Keratinocyte (primary cell): Measurements from ENCODE around the gene EFHD2. TPM values are rescaled to one million over a fixed set of nuclear protein-coding genes. Genes with fewer than 3 reads are reported as not detected.

ENCODE experiments used
- DNase-seq: peaks from one replicate; pipeline ENCODE4 v3.0.0-alpha.2; 2011; ENCODE audit warnings: low read depth, missing footprints, low spot score
- FAIRE-seq: peaks from 2 replicates; lab custom pipeline; 2011; peaks lifted over from hg19 to GRCh38; lab: Jason Lieb, UNC
- H2AFZ ChIP-seq: 2 replicates; pipeline ENCODE4 v1.6.0; 2012; ENCODE audit warnings: low read length, control low read depth, inconsistent platforms; ENCODE audit not compliant: control insufficient read depth
- H3K27ac ChIP-seq: 2 replicates; pipeline ENCODE4 v1.5.1; 2011; ENCODE audit warnings: low read length; ENCODE audit not compliant: control insufficient read depth, insufficient read depth
- H3K27me3 ChIP-seq: 3 replicates; pipeline ENCODE4 v1.6.0; 2011; ENCODE audit warnings: low read length; ENCODE audit not compliant: control insufficient read depth, insufficient read depth; ENCODE audit errors: extremely low read depth
- H3K36me3 ChIP-seq, 2 experiments: 2 replicates in 1 of 2; 3 replicates in 1 of 2; pipeline ENCODE4 v1.5.1; 2011; ENCODE audit warnings: low read length in 2 of 2, mild to moderate bottlenecking in 1 of 2; ENCODE audit not compliant: control insufficient read depth in 2 of 2, insufficient read depth in 2 of 2; ENCODE audit errors: extremely low read depth in 1 of 2
- H3K4me1 ChIP-seq: 3 replicates; pipeline ENCODE4 v1.5.1; 2011; ENCODE audit warnings: low read length; ENCODE audit not compliant: control insufficient read depth, insufficient read depth; ENCODE audit errors: extremely low read depth
- H3K4me2 ChIP-seq: 3 replicates; pipeline ENCODE4 v1.6.0; 2011; ENCODE audit warnings: low read depth, low read length; ENCODE audit not compliant: control insufficient read depth, insufficient read depth; ENCODE audit errors: extremely low read depth
- H3K4me3 ChIP-seq, 3 experiments: fragments of 200-600 bp in 1 of 3; sonication (generic) in 1 of 3; 2 replicates in 2 of 3; 3 replicates in 1 of 3; pipeline ENCODE4 v1.5.1; 2011 to 2016; ENCODE audit warnings: low read length in 3 of 3, mild to moderate bottlenecking in 3 of 3, control low read depth in 2 of 3, inconsistent platforms in 1 of 3, low read depth in 1 of 3, mixed read lengths in 1 of 3, mixed run types in 1 of 3, moderate library complexity in 1 of 3; ENCODE audit not compliant: control insufficient read depth in 2 of 3, insufficient read depth in 2 of 3; ENCODE audit errors: extremely low read depth in 1 of 3
- H3K79me2 ChIP-seq: 2 replicates; pipeline ENCODE4 v1.6.0; 2012; ENCODE audit warnings: low read length; ENCODE audit not compliant: control insufficient read depth, insufficient read depth
- H3K9ac ChIP-seq: 3 replicates; pipeline ENCODE4 v1.6.0; 2011; ENCODE audit warnings: low read length; ENCODE audit not compliant: control insufficient read depth, insufficient read depth; ENCODE audit errors: extremely low read depth
- H3K9me1 ChIP-seq: 3 replicates; pipeline ENCODE4 v1.6.0; 2011; ENCODE audit warnings: low read length; ENCODE audit not compliant: control insufficient read depth, insufficient read depth; ENCODE audit errors: extremely low read depth
- H3K9me3 ChIP-seq: 2 replicates; pipeline ENCODE4 v1.5.1; 2012; ENCODE audit warnings: low read depth, low read length; ENCODE audit not compliant: control insufficient read depth
- H4K20me1 ChIP-seq: 3 replicates; pipeline ENCODE4 v1.6.0; 2011; ENCODE audit warnings: low read length; ENCODE audit not compliant: control insufficient read depth, insufficient read depth; ENCODE audit errors: extremely low read depth
- CTCF ChIP-seq, 3 experiments: IDR thresholded peaks in 1 of 3; conservative IDR thresholded peaks in 1 of 3; optimal IDR thresholded peaks in 1 of 3; 2 replicates in 2 of 3; 3 replicates in 1 of 3; pipeline versions ENCODE3 to v1.5.1; 2011; ENCODE audit warnings: low read length in 3 of 3, mild to moderate bottlenecking in 3 of 3, moderate library complexity in 2 of 3, control low read depth in 1 of 3, inconsistent platforms in 1 of 3; ENCODE audit not compliant: insufficient read depth in 2 of 3; ENCODE audit errors: extremely low read depth in 1 of 3
- EZH2 ChIP-seq: IDR thresholded peaks from one replicate; pipeline ENCODE4 v1.6.1; 2012; ENCODE audit warnings: inconsistent platforms, mild to moderate bottlenecking, low read length, moderate library complexity
- dilution Hi-C: fragments of 300-500 bp; cut with MboI; formaldehyde crosslinking; loops from one replicate; pipeline ENCODE4 v1.7.0; 2020; ENCODE audit warnings: low sequenced_read_pairs; ENCODE audit not compliant: extremely low pct_ligation_motif_present
- polyA plus RNA-seq, 5 experiments: library from polyadenylated mRNA; depleted of rRNA in 3 of 5; stranded (reverse) in 3 of 5; stranded (forward) in 1 of 5; unstranded in 1 of 5; fragments of >200 nt; gene quantifications; 1 replicate in 1 of 5; 2 replicates in 3 of 5; 3 replicates in 1 of 5; pipeline versions ENCODE4 v1.2.1 to v1.2.3, GENCODE V29; 2011 to 2012; ENCODE audit warnings: missing spikeins in 2 of 5, low read depth in 1 of 5, low replicate concordance in 1 of 5

The EFHD2 gene
- polyA plus RNA-seq, 1 donor (not counting 4 experiments of a cell fraction or from before 2014, with no cell fraction given), result 47.6 TPM

- no peaks in the 10 kb centered on the region for H3K9me3 ChIP-seq
- no peak for TF ChIP-seq EZH2
- TF ChIP-seq CTCF (optimal IDR thresholded peaks at IDR 0.05 in 1 of 3, IDR thresholded peaks at IDR 0.05 in 1 of 3, conservative IDR thresholded peaks at IDR 0.05 in 1 of 3; ENCODE audit: extremely low read depth in 1 of 3, insufficient read depth in 2 of 3, low read length in 3 of 3), result no peak
- H3K79me2 ChIP-seq, result no peaks in the 10 kb centered on the region
- H3K27me3 ChIP-seq, result no peaks in the 10 kb centered on the region
- H3K36me3 ChIP-seq, result no peaks in the 10 kb centered on the region
- FAIRE-seq, result no peak
- DNase-seq, result no peak
- H3K9ac ChIP-seq, result no peak overlapping the region
- no peak overlapping the region for H3K27ac ChIP-seq
- no peak overlapping the region for H3K4me2 ChIP-seq
- H3K9me1 ChIP-seq, result no peaks in the 10 kb centered on the region
- H3K4me1 ChIP-seq, result no peaks in the 10 kb centered on the region
- no peaks in the 10 kb centered on the region for H4K20me1 ChIP-seq
- dilution Hi-C loops, result no loop called here
- H2AFZ ChIP-seq, result no peak overlapping the region
- H3K4me3 ChIP-seq, result no peak overlapping the region
Measured at GRCh38 chr1:15453734-15454133, 44.0 kb downstream of the EFHD2 start.

GRCh38 chr1:15454256-15454655 lies 44.6 kb downstream of the EFHD2 start:
- Histone ChIP-seq H3K27me3 (no peaks in the 10 kb centered on the region), H3K9me1 (no peaks in the 10 kb centered on the region), H3K79me2 (no peaks in the 10 kb centered on the region), H3K4me3 (no peak overlapping the region), H4K20me1 (no peaks in the 10 kb centered on the region), H2AFZ (no peak overlapping the region), H3K27ac (no peak overlapping the region), H3K4me1 (no peaks in the 10 kb centered on the region), H3K4me2 (no peak overlapping the region), H3K9me3 (no peaks in the 10 kb centered on the region), H3K36me3 (no peaks in the 10 kb centered on the region), H3K9ac (no peak overlapping the region)
- TF ChIP-seq CTCF (optimal IDR thresholded peaks at IDR 0.05 in 1 of 3, IDR thresholded peaks at IDR 0.05 in 1 of 3, conservative IDR thresholded peaks at IDR 0.05 in 1 of 3; ENCODE audit: extremely low read depth in 1 of 3, insufficient read depth in 2 of 3, low read length in 3 of 3) (no peak), EZH2 (no peak)
- dilution Hi-C loops, result no loop called here
- FAIRE-seq (no peak), DNase-seq (no peak)
